ENCODE measurements around the gene AJAP1.

Gene AJAP1

DNA sequence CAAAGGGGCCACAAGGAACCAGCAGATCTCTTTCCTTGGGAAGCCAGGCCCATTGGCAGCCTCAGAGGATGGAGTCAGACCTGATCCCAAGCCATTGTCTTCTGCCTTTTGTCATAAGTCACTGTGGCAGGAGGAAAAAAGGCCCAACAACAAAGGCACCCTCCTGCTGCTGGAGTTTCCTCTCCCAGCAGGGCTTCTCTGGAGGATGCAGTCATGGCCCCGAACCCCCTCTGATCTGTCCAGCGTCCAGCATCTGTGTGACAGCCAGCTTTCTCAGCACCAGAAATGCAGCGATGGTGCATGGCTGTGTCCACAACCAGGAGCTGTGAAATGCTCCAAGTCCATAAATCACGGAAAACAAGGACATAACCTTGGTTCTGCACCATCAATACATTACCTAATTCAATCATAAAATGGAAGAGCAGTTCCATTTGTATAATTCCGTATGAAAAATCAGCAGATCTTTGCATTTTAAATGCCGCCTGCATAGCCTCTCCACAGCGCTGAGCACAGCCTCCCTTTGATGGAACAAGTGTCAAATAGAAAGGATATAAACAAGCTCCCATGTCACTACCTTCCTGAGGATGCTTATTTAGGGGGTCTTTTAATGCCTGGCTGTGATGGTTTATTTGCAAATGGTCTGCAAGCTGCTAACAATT lies 30.6 kb downstream of the AJAP1 start:
- DNase-seq, result no peak

DNA sequence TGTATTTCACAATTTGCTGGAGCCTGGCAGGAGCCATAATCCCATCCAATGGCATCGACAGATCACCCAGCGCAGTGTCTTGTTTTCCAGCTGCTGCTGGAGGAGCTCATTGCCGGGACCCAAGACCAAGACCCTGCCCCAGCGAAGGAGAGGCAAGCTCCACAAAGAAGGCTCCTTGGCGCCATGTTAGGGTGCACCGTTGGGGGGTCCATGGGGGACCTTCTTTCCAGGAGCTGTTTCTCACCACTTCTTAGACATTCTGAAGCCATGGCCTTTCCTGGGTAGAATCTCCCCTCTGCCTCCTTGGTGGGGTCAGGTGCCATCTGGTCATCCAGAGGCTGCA lies 31.1 kb downstream of the AJAP1 start:
- no peak for DNase-seq

DNA sequence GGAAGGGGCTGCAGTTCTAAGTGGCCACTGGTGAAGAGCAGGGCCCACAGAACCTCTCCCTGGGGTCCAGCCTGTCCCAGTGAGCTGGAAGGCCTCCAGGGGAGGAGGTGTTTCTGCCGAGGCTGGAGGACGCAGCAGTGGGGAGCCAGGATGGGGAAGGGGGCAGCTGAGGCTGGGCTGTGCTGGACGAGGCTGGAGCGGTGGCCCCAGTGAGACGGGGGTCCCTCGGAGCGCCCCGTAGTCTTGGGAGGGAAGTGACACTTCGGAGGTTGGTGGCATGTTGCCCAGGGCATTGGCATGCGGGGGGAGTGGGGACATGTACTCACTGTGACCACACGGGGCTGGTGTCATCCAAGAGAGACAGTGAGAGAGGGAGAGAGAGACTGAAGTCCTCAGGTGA lies 33.5 kb downstream of the AJAP1 start:
- DNase-seq, result no peak

DNA sequence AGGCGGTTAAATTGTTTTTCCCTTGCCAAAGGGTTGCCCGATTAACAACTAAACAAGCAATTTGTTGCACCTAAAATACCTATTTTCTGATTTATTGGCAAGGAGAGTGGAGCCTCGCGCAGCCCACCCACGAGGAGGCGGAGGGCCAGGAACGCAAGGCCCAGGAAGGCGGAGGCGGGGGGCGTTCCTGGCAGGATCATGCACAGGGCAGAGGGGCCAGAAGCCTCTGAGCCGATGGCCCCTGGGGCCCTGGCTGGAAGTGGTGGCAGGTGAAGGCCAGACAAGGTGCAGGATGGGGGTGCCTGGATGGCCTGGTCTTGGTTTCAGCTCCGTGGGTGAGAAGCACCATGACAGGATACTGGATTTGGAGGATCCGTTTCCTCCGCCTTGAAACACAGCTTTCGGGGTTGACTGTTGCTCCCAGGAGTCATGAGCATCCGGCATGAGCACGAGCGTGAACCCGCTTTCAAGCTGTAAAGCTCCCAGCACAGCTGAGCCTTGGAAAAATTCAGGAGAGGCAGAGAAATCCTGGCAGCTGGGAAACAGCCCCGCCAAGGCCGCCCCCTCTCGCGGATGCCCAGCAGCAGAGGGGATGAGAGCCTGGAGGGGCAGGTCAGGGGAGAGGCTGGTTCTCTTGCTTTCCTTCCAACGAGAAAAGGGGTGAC lies 35.0 kb downstream of the AJAP1 start:
- DNase-seq, result no peak

DNA sequence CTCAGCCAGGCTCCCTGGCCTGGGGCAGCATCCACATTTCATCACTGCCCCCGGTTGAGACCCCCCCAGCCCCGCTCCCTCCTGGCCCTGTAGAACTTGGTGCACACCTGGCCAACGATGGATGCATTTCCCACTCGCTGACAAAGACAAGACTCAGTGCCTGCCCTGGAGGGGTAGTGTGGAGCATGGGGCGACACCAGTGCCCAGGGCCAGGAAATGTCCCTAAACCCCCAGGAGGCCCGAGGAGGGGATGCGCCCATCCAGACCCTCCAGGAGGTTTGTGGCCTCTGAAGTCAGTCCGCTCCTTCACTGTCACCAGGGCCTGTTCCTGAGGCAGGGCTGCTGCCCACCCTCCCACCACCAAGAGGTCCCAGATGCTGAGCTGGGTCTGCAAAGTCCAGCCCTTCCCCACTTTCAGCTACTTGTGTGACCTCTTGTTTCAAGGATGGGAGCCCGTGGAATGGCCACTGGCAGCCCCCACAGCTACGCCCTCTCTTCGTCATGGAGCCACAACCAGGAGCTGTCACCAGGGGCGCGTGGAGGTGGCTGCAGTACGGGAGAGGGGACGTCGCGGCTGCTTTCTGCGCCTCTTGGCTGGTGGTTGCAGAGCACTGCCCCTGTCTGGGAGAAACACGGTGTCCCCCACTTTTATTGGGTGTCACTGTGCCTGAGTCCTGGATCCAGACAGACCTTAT lies 35.7 kb downstream of the AJAP1 start:
- DNase-seq, result no peak

DNA sequence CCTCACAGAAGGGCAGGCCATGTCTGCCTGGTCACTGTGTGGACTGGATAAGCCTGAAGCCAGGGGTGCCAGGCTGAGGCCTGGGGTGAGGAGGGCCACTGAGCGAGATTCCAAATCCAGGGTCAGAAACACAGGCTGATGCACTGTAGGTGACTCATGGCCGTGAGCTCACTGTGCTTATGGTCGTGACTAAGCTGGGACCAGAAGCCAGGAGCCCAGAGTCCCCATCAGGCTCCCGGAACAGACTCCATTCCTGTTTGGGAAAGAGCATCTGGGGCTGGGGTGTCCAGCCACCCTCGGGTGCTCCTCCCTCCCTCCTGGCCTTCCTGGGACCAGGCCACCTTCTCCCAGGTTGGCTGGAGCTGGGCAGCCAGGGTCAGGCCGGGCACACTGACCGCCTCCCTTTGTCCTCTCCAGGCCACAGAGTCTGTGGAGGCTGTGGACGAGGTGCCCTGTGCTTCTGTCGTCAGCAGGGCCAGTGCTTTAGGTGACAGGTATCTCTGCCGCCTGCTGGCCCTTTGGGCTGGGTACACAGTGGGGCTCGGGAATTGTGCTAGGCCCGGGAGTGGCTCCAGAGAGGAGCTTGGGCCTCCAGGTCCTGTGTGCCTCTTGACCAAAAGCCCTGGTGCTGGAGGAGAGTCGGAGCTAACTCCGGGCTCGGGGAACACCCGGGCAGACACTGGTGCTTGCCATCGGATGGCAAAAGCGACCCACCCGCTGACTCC lies 36.7 kb downstream of the AJAP1 start:
- no peak for DNase-seq

DNA sequence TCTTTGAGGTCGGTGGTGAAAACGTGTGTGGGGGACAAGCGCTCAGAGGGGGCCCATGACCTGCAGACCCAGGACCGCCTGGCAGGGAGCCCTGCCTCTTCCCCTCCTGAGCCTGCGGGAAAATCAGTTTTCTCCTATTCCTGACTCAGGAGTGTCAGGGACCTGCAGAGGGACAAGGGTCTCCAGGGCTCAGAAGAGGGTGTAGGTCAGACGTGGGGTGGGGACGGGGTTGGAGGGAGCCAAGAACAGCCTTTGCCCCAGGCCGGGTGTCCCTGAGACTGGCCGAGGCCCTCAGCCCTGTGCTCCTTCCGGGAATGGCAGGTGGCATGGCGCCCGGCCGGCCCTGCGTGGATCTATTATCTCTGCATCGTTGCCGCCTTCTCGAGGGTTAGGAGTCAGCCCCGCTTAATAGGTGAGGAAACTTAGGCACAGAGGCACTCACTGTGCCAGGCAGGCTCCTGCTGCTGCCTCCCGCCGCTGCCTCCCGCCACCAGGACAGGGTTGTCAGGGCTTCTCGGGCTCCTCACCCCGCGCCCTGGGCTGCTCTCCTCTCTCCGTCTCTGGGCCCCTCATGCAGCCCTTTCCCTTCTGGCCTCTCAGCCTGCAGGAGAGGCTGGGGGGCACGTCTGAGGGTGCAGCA lies 37.5 kb downstream of the AJAP1 start:
- DNase-seq, result no peak

DNA sequence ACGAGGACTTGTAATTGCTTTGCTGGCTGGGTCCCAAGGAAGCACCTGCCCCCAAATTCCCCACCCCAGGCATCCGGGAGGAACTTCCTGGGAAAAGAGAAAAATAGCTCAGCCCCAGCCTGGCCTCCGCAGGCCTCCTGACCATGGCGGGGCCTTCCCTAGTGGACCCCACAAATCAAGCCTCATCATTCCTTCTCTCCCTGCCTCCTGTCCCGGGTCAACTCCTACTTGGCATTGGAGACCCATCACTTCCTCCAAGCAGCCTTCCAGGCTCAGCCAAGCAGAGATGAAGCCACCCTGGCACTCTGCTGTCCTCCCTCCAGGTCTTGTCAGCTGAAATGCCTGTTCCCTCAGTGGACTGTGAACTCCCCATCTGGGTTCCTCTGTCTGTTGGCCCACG lies 38.0 kb downstream of the AJAP1 start:
- no peak for DNase-seq

DNA sequence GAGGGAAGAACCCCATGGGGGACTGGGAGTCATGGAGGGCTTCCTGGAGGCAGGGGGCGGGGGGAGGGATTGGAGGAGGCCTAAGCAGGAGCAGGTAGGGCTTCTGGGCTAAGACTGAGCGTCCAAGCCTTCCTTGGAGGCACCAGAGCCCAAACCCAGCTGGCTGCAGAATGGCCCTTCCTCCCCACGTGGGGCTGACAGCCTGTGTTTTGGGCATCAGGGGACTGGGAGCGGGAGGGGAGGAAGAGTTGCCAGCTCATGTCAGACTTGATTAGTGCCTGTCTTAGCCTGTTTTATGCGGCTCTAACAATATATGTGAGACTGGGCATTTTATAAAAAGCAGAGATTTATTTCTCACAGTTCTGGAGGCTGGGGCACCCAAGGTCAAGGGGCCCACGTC lies 38.9 kb downstream of the AJAP1 start:
- DNase-seq, result no peak

DNA sequence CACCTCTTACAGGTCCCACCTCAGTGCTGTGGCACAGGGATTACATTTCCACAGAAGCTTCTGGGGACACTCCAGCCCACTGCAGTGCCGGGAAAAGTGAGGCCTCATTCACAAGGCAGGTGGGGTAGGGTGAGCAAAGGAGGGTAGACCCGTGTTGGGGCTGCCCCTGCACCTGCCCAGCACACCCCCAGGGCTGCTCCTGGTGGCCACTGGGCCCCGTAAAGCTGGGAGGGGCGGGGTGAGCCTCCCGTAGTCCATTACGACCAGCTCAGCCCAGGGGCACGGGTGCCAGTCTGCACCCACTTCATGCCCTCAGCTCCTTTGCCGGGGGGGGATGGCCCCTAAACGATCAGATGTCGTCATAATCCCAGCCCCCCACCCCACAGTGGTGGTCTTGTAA lies 39.5 kb downstream of the AJAP1 start:
- no peak for DNase-seq

DNA sequence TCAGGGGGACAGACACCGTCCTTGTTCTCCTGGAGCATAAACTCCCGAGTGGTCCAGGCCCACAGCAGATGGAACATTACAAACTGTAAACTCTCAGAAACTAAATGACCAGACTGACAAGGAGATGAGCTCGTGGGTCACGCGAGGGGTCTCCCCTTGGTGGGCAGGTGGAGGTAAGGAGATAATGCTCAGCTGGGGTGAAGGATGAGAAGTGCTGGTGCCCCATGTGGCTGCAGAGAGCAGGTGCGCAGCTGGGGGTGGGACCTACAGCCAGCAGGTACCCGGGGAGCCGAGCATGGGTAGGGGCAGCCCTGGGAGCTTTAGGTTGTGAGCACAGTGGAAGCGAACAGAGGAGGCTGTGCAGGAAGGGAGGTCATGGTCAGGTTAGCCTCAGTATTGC lies 40.1 kb downstream of the AJAP1 start:
- DNase-seq, result no peak

DNA sequence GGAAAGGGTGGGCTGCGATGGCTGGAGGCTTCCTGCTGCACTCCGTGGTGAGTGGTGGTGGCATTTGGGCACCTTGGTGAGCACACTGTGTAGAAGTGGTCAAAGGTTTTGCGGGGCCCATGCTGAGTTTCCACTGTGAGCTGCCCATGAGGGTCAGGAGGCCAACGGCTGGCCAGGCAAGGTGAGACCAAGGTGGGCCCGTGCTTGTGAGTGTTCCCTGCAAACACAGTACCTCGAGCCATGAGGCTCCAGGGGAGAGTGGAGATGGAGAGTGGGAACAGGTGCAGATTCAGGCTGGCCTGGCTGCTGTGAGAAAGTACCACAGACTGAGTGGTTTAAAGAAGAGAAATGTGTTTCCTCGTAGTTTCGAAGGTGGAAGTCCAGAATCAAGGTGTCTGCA lies 40.8 kb downstream of the AJAP1 start:
- DNase-seq, result no peak

DNA sequence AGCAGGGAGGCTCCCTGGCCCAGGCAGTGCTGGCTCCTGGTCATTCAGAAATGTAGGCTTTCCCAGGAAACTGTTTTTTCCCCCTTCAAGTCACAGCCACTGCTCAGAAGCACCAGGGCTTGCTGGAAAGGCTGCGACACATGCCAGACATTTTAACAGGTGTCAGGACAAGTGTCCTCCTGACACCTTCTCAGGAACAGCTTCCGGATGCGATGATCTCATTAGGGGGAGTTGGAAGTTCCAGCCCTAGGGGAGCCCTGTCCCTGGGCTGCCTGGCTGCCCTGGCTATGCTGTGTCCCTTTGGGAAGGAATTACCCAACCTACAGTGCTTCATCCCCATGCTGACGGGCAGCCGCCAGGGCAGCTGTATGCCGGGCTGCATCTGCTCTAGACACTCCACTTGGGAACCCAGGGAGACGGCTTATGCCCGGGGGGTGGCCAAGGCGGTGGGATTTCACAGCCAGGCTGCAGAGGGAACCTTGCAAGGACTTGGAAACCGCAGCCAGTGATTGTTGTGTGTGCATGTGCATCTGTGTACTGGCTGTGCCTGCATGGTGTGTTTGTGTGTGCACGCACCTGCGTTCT lies 41.8 kb downstream of the AJAP1 start:
- peak; percentile 52 for DNase-seq

DNA sequence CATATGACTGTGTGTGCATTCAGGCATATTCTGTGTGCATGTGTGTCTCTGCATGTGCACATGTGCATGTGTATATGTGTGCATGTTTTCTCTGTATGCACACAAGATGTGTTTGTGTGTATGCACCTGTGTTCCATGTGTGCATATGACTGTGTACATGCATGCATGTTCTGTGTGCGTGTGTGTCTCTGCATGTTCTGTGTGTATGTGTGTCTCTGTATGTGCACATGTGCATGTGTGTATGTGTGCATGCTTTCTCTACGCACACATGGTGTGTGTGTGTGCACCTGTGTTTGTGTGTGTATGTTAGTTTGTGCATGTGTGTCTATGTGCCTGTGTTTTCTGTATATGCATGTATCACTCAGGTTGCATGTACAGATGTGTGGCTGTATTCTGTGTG lies 42.3 kb downstream of the AJAP1 start:
- DNase-seq, result no peak

DNA sequence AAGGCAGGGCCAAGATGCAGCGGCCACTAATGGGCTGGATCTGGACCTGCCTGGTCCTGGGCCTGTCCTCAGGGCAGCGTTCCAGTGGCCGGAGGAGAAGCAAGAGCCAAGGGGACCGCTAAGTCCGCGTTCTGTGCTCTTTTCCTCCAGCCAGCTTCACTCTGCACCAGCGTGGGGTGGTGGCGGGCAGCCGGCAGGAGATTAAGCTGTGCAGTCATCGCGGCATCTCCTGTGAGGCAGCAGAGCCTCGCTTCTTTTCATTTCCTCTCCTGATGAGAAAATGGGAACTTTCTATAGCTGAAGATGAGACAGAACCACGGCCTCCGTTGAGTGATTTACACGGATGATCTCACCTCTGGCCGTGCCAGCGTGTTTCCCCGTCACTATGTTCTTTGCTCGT lies 43.4 kb downstream of the AJAP1 start:
- no peak for DNase-seq

DNA sequence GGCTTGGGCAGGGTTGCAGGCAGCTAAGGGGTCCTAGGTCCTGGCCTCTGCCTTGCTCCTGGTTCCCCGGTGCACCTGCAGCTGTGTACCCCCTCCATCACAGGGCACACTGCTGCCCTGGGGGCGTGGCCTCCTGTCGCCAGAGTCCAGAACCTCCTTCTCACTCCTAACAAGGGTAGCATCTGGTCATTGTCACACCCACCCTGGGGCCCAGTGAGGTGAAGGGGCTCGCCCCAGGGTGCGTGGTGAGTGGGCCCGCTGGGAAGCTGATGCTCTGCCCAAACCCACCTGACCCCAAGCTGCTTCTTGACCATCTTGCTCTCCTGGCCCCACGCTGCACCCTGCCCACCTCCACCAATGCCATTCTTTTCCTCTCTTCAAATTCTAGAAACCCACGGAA lies 44.5 kb downstream of the AJAP1 start:
- DNase-seq, result no peak

DNA sequence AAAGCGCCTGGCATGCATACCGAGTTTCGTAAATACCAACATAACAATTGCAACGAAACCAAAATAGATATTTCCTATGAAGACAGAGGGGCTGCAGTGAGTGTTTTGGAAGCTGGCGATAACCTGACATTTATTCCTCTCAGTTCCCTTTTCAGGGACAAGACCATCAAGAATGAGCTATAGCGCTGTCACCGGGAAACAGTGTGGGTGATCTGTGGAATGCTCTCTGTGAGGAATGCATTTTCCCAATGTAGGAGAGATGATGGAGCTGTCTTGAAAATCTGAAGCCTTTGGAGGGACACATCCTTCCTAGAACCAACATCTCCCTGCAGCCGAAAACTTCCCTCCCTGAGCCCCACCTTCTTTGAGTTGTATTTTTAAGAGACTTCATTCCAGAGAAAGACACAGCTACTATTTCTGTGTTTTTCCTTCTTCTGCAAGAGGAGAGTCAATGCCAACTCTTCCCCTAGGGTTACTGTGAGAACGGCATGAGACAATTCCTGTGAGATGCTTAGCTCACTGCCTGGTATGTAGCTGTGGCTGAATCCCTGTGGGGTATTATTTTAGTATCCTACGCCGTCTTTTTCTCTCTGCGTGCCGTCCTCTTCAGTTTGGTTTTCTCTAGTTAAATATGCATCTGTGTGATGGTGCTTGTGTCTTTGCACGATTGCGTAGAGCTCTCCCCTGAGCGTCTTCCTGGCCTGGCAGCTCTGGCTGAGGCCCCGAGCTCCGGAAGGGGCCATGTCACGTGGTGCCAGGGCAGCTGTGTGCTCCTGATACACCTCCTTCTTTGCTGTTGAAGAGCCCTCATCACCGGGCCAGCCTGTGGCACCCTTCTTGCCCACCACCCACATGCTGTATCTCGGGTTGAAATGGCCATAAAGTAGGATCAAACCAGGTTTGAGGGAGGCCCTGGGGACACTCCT lies 45.2 kb downstream of the AJAP1 start:
- no peak for DNase-seq

DNA sequence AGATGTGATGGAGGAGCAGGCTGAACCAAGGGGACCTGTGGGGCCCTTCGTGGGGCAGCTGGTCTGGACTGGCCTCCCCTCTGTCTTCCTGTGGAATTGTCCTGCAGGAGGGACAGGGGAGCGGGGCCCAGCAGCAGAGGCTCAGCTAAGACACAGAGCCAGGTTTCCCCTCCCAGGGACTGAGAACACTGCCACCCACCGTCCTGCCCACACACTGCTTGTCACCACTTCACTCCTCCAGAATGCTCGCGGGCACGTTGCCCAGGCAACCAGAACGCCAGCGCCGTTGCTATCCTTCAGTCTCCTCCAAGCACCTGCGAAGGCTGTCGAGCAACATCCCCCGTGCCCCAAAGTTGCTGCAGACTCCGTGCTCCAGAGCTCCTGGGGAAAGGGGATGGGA lies 46.4 kb downstream of the AJAP1 start:
- peak; percentile 11 for DNase-seq

DNA sequence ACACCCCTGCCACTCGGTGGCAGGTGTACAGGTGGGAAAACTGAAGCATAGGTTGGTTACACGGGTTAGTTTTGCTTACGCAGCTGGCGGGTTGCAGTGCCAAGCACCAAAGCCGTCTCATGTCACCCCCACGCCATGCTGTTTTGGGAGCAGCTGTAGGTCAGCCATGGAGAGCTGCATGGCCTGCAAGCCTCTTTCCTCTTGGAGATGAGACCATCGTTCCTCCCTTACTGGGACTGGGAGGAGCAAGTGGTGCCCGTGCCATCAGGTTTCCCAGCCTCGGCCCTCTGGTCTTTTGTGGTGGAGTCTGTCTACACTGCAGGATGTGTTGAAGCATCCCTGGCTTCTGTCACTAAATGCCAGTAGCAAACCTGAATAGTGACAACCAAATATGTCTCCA lies 46.9 kb downstream of the AJAP1 start:
- DNase-seq, result no peak

DNA sequence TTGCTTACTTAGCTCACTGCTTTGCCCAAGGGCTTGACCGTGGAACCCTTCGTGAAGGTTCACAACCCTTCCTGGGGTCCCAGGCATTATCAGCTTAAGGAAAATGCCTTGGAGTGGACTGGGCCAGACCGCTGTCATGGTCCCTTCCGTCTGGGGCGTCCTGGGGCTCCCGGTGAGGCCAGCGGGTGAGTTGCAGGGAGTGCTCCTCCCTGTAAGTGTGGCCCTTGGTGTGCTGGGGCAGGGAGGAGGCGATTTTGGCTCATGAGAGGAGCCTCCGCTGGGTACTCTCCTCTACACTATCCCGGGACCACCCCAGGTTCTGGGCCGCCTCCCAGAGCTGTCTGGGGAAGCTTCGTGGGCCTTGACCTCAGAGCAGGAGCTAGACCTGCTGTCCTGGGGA lies 48.1 kb downstream of the AJAP1 start:
- DNase-seq, result no peak

DNA sequence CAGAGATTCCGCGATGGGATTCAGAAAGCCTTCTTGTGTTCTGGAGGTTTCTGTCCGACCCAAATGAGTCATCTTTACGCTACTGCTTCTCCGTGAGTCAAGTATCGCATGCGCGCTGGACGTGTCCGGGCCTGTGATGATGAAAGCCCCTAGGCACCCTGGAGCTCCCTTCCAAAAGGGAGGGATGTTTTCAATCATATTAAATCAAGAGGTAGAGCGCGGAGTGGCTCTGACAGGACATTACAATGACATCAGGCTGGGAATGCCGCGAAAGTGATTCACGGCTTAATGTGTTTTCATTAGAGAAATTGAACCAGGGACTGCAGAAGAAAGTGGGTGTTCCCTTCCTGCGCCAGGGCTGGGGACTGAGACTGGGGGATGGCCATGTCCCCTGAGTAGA lies 48.5 kb downstream of the AJAP1 start:
- DNase-seq, result no peak

DNA sequence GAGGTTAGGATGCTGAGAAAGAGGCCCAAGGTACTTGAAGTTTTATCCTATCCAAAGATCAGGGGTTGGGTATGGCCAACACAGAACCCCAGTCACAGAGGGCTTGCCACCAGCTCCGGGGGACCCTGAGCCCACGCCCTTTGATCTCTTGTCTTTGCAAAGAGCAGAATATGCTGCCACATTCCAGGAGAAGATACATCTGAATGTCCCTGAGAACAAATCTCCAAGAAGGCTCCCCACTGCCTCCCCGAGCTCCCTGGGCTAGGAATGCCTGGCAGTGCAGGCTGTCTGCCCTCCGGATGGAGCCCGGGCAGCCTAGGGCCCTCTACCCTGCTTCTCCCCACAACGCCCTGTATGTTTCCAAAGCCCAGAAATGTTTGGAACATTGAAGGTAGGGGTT lies 49.2 kb downstream of the AJAP1 start:
- no peak for DNase-seq
